HG02588 (cell line): ENCODE data around the gene TMEM52.

Experiments
- ATAC-seq: cut with Tn5 transposase; IDR thresholded peaks from one replicate; pipeline ENCODE4 v1.9.1; 2021; ENCODE audit warnings: mild to moderate bottlenecking, moderate library complexity; ENCODE audit not compliant: unreplicated experiment

The TMEM52 gene

GRCh38 chr1:1928231-1929101 is 9.4 kb upstream of the TMEM52 start:
- no peak for ATAC-seq

- no peak for ATAC-seq
These were observed 8.7 kb upstream of the TMEM52 start for GRCh38 chr1:1927751-1928150.

- no peak for ATAC-seq
These were observed 8.0 kb upstream of the TMEM52 start for GRCh38 chr1:1926886-1927660.

GRCh38 chr1:1926346-1926811 is 7.3 kb upstream of the TMEM52 start:
- ATAC-seq = no peak

- ATAC-seq = no peak
These were observed 6.6 kb upstream of the TMEM52 start for GRCh38 chr1:1925437-1926345.

GRCh38 chr1:1924849-1925248 is 5.8 kb upstream of the TMEM52 start:
- ATAC-seq = no peak

GRCh38 chr1:1924386-1924785 is 5.3 kb upstream of the TMEM52 start:
- ATAC-seq = no peak

- no peak for ATAC-seq
These were observed 4.1 kb upstream of the TMEM52 start for GRCh38 chr1:1922956-1923833.

- no peak for ATAC-seq
These were observed 3.5 kb upstream of the TMEM52 start for GRCh38 chr1:1922702-1922955.

GRCh38 chr1:1921901-1922701 is 3.0 kb upstream of the TMEM52 start:
- ATAC-seq = no peak

GRCh38 chr1:1921459-1921862 is 2.4 kb upstream of the TMEM52 start:
- ATAC-seq = no peak

GRCh38 chr1:1920608-1921458 is 1.8 kb upstream of the TMEM52 start:
- no peak for ATAC-seq

GRCh38 chr1:1920057-1920607 is 1.1 kb upstream of the TMEM52 start:
- no peak for ATAC-seq

GRCh38 chr1:1919304-1920056 is 401 bp upstream of the TMEM52 start:
- ATAC-seq = peak; percentile 76

- no peak for ATAC-seq
These were observed 831 bp downstream of the TMEM52 start for GRCh38 chr1:1917995-1918900.

- ATAC-seq = no peak
These were observed 1.6 kb downstream of the TMEM52 start for GRCh38 chr1:1917304-1917976.
